B cell (primary cell): ENCODE data around the gene ABCC3. TPM values are rescaled to one million over a fixed set of nuclear protein-coding genes. Genes with fewer than 3 reads are reported as not detected.

Experiments used
- ATAC-seq: fragments of 200-7000 bp; cut with Tn5 transposase; one replicate; pipeline ENCODE4 v1.10.0; 2021; ENCODE audit warnings: low read depth, mild to moderate bottlenecking, moderate number of reproducible peaks, moderate library complexity
- CTCF ChIA-PET: fragments of 350-600 bp; sonication (Branson Sonifier 250); formaldehyde crosslinking; loops from one replicate; lab custom pipeline; 2021; ENCODE audit warnings: antibody characterized with exemption, inconsistent platforms; lab: Charles Lee
- POLR2A ChIA-PET: fragments of 350-600 bp; sonication (Branson Sonifier 250); formaldehyde crosslinking; loops from one replicate; lab custom pipeline; 2021; ENCODE audit warnings: antibody characterized with exemption; lab: Charles Lee
- DNase-seq: peaks from one replicate; pipeline ENCODE4 v3.0.0; 2013
- H2AFZ ChIP-seq: 2 replicates; pipeline ENCODE4 v1.6.1; 2012; ENCODE audit warnings: mild to moderate bottlenecking, low read depth, low read length; ENCODE audit not compliant: insufficient read depth, poor library complexity, severe bottlenecking
- H3K27ac ChIP-seq, 2 donors: 1 replicate in 1 of 2; 2 replicates in 1 of 2; pipeline ENCODE4 v1.5.1; 2012 to 2013; ENCODE audit warnings: low read length in 2 of 2, mild to moderate bottlenecking in 2 of 2, moderate library complexity in 1 of 2
- H3K27me3 ChIP-seq, 4 experiments: fragments of 200-600 bp in 1 of 4; sonication (generic) in 1 of 4; replicated peaks in 1 of 4; 1 replicate in 2 of 4; 2 replicates in 2 of 4; pipeline versions ENCODE4 v1.6.1 to v1.7.0; 2013 to 2016; ENCODE audit warnings: low read length in 3 of 4, mild to moderate bottlenecking in 2 of 4, mixed read lengths in 1 of 4, moderate library complexity in 1 of 4; ENCODE audit not compliant: insufficient read depth in 4 of 4, control insufficient read depth in 3 of 4; ENCODE audit errors: control extremely low read depth in 1 of 4
- H3K36me3 ChIP-seq, 2 experiments: replicated peaks in 1 of 2; 1 replicate in 1 of 2; 2 replicates in 1 of 2; pipeline versions ENCODE4 v1.6.1 to v1.7.1; 2013; ENCODE audit warnings: low read length in 1 of 2; ENCODE audit not compliant: insufficient read depth in 2 of 2, control insufficient read depth in 1 of 2; ENCODE audit errors: control extremely low read depth in 1 of 2, extremely low read depth in 1 of 2
- H3K4me1 ChIP-seq, 2 donors: fragments of 200-600 bp in 1 of 2; sonication (generic) in 1 of 2; 1 replicate in 1 of 2; 2 replicates in 1 of 2; pipeline versions ENCODE4 v1.5.1 to v1.6.1; 2013 to 2017; ENCODE audit warnings: low read length in 2 of 2; ENCODE audit not compliant: control insufficient read depth in 2 of 2, insufficient read depth in 2 of 2
- H3K4me2 ChIP-seq: replicated peaks from 2 replicates; pipeline ENCODE3; 2012; ENCODE audit warnings: mild to moderate bottlenecking, low read depth, low read length; ENCODE audit not compliant: poor library complexity, severe bottlenecking
- H3K4me3 ChIP-seq, 5 experiments: fragments of 200-600 bp in 1 of 5; sonication (generic) in 1 of 5; 1 replicate in 3 of 5; 2 replicates in 2 of 5; pipeline versions ENCODE4 v1.5.1 to v1.7.0; 2011 to 2016; ENCODE audit warnings: low read length in 4 of 5, mild to moderate bottlenecking in 4 of 5, low read depth in 2 of 5, control low read depth in 1 of 5, moderate library complexity in 1 of 5; ENCODE audit not compliant: insufficient read depth in 1 of 5; ENCODE audit errors: control extremely low read depth in 1 of 5, extremely low read depth in 1 of 5
- H3K79me2 ChIP-seq: fragments of 200-600 bp; sonication (generic); one replicate; pipeline ENCODE4 v1.6.0; 2016; ENCODE audit warnings: low read length; ENCODE audit not compliant: control insufficient read depth, insufficient read depth
- H3K9ac ChIP-seq: fragments of 200-600 bp; sonication (generic); 2 replicates; pipeline ENCODE4 v1.6.1; 2017; ENCODE audit warnings: mild to moderate bottlenecking, low read length, moderate library complexity
- H3K9me3 ChIP-seq, 3 donors: one replicate each; pipeline versions ENCODE4 v1.6.1 to v1.7.1; 2013; ENCODE audit warnings: low read length in 2 of 3; ENCODE audit not compliant: control insufficient read depth in 2 of 3, insufficient read depth in 1 of 3; ENCODE audit errors: control extremely low read depth in 1 of 3
- H4K20me1 ChIP-seq: 2 replicates; pipeline ENCODE4 v1.6.0; 2012; ENCODE audit warnings: mild to moderate bottlenecking, low read length; ENCODE audit not compliant: insufficient read depth, control insufficient read depth, poor library complexity, severe bottlenecking
- H3K27ac Mint-ChIP-seq: one replicate; pipeline ENCODE4 v1.8.0; 2021; ENCODE audit warnings: mixed read lengths
- H3K27me3 Mint-ChIP-seq: one replicate; pipeline ENCODE4 v1.8.0; 2021; ENCODE audit warnings: mixed read lengths
- H3K4me1 Mint-ChIP-seq: one replicate; pipeline ENCODE4 v1.8.0; 2021; ENCODE audit warnings: mixed read lengths
- H3K4me3 Mint-ChIP-seq: one replicate; pipeline ENCODE4 v1.8.0; 2021; ENCODE audit warnings: mixed read lengths
- H3K9me3 Mint-ChIP-seq: one replicate; pipeline ENCODE4 v1.8.0; 2022; ENCODE audit warnings: mixed read lengths; ENCODE audit not compliant: insufficient read depth
- CTCF ChIP-seq: fragments of 200-600 bp; IDR thresholded peaks from one replicate; pipeline ENCODE4 v1.8.0; 2022; ENCODE audit warnings: antibody characterized with exemption, mild to moderate bottlenecking
- EZH2 ChIP-seq: IDR thresholded peaks from 2 replicates; pipeline ENCODE4 v1.6.1; 2012; ENCODE audit warnings: borderline replicate concordance, low read depth, mild to moderate bottlenecking, moderate library complexity, low read length; ENCODE audit not compliant: insufficient read depth, poor library complexity, severe bottlenecking
- whole genome bisulfite sequencing: methylation state at CpG from one replicate; pipeline ENCODE4 v1.1.5; 2013; ENCODE audit warnings: missing lambda C conversion rate; ENCODE audit not compliant: insufficient coverage; 5-methylcytosine and 5-hydroxymethylcytosine counted together
- intact Hi-C: fragments of 100-400 bp; cut with micrococcal nuclease; formaldehyde crosslinking; loops from one replicate; pipeline ENCODE4 v1.10.0; 2022
- polyA plus RNA-seq: library from polyadenylated mRNA; depleted of rRNA; stranded (reverse); fragments of >200 nt; gene quantifications from 2 replicates; pipeline ENCODE4 v1.2.3, GENCODE V29; 2012
- total RNA-seq, 2 donors: library from RNA; stranded (reverse); fragments of 120-200 nt in 1 of 2; gene quantifications; 1 replicate in 1 of 2; 2 replicates in 1 of 2; pipeline versions ENCODE4 v1.2.3 to v1.2.4, GENCODE V29; 2013 to 2022

The ABCC3 gene
- total and polyA plus RNA-seq, 2 donors (not counting 1 experiment from before 2014, with no cell fraction given), result 0.05 to 0.60 TPM

- H3K4me3 Mint-ChIP-seq, result no peak overlapping the region
Observed at GRCh38 chr17:50627036-50627781, 7.5 kb upstream of the ABCC3 start.

More at GRCh38 chr17:50627036-50627781, 7.5 kb upstream of the ABCC3 start:
- intact Hi-C loops, result no loop called here
- TF ChIP-seq CTCF (no peak), EZH2 (no peak)
- H3K36me3 ChIP-seq, result no peaks in the 10 kb centered on the region
- no peaks in the 10 kb centered on the region for H3K79me2 ChIP-seq
- ChIA-PET POLR2A (no interaction called here), CTCF (interaction anchor here (0.8 to 4.5 kb wide), 8 partner anchors 10 to 144 kb away, joined by 3 to 45 read pairs (median 4); partner anchors contain the start of gene SPATA20)
- H3K27me3 Mint-ChIP-seq, result peaks cover 47% of the 10 kb centered on the region
- WGBS, result 82% methylated on average over 7 of the region's 17 CpGs
- DNase-seq, result no peak
- H3K4me2 ChIP-seq, result no peak overlapping the region
- H3K9me3 ChIP-seq, result no peaks in the 10 kb centered on the region
- H3K27ac ChIP-seq, result no peak overlapping the region
- no peaks in the 10 kb centered on the region for H3K9me3 Mint-ChIP-seq
- no peaks in the 10 kb centered on the region for H3K4me1 Mint-ChIP-seq
- no peak for ATAC-seq
- no peak overlapping the region for H3K9ac ChIP-seq
- H3K27me3 ChIP-seq, result peaks cover 0 to 64% (median 8%) of the 10 kb centered on the region in 4 experiments
- H2AFZ ChIP-seq, result no peak overlapping the region
- H3K4me1 ChIP-seq, result peaks cover 0 to 6% of the 10 kb centered on the region in 2 donors
- H3K27ac Mint-ChIP-seq, result no peak overlapping the region
- H4K20me1 ChIP-seq, result no peaks in the 10 kb centered on the region
- no peak overlapping the region for H3K4me3 ChIP-seq
